ENCODE data around the gene OR5AU1. TPM values are rescaled to one million over a fixed set of nuclear protein-coding genes. Genes with fewer than 3 reads are reported as not detected.

OR5AU1 gene
- total RNA-seq, 4 donors from 2014 or later = not detected

DNA sequence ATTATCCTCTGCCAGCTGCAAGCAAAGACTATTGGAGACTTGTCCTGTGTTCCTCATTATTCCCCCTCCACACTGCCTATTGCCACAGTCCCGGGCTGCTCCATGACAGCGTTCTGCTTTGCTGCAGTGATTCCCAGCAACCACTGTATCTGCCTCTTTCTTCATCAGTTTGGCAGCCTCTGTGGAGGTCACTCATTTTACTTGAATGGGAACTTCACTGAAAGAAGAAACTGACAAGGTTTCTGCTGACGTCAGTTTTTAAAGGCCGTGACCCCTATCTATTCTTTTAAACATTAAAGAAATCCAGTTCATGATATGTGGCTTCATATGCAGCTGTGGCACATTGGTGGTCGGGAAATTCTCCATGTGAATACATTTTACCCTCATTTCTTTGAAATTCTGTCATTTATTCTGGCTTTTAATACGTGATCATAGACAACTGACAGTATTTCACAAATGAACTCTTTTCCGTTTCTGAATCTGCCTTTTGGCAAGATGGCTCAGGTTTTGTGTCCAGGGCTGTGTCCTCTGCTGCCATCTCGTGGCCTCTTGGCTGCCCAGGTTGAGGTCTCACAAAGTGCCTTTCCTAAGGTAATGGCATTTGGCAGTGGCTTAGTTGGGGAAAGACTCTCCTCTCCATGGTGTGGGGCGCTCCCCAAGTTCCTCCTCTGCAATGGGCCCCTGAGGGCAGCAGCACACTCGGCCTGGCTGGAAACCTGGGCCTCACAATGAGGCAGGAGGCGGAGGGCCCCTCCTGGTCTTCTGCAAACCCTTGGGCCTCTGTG lies 49.2 kb downstream of the OR5AU1 start:
- Histone ChIP-seq H3K36me3 (no peaks in the 10 kb centered on the region), H3K4me3 (peak overlapping the region; percentile 32 to 45 (median 36)), H3K27me3 (no peaks in the 10 kb centered on the region), H3K27ac (peak overlapping the region; percentile 97 to 99 (median 98)), H3K9me3 (no peaks in the 10 kb centered on the region), H3K4me1 (peaks cover 34% of the 10 kb centered on the region in 2 donors)
- ATAC-seq = peak in 1 of 2 donors; percentile 45
- no peak for TF ChIP-seq POLR2A (IDR thresholded peaks at IDR 0.05)
- TF ChIP-seq, protein P1, sequence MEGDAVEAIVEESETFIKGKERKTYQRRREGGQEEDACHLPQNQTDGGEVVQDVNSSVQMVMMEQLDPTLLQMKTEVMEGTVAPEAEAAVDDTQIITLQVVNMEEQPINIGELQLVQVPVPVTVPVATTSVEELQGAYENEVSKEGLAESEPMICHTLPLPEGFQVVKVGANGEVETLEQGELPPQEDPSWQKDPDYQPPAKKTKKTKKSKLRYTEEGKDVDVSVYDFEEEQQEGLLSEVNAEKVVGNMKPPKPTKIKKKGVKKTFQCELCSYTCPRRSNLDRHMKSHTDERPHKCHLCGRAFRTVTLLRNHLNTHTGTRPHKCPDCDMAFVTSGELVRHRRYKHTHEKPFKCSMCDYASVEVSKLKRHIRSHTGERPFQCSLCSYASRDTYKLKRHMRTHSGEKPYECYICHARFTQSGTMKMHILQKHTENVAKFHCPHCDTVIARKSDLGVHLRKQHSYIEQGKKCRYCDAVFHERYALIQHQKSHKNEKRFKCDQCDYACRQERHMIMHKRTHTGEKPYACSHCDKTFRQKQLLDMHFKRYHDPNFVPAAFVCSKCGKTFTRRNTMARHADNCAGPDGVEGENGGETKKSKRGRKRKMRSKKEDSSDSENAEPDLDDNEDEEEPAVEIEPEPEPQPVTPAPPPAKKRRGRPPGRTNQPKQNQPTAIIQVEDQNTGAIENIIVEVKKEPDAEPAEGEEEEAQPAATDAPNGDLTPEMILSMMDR (IDR thresholded peaks at IDR 0.05 in 4 of 5, conservative IDR thresholded peaks at IDR 0.05 in 1 of 5) = peak; percentile 79 to 95 (median 83)
- in situ Hi-C loops (cut with MboI; ENCODE audit: low sequenced_read_pairs in 4 of 4) (loop anchor here (5.0 to 25.0 kb wide), 5 partner anchors 39 to 419 kb away; partner anchors contain the start of genes ANG (in 2 of the 4) and RNASE4 (in 2 of the 4)), intact Hi-C loops (cut with DNase I; ENCODE audit: low total_unique reads) (loop anchor here (5.0 to 10.0 kb wide), 3 partner anchors 134 to 762 kb away; partner anchors contain the start of gene PARP2)
- peak; percentile 63 to 79 for DNase-seq

DNA sequence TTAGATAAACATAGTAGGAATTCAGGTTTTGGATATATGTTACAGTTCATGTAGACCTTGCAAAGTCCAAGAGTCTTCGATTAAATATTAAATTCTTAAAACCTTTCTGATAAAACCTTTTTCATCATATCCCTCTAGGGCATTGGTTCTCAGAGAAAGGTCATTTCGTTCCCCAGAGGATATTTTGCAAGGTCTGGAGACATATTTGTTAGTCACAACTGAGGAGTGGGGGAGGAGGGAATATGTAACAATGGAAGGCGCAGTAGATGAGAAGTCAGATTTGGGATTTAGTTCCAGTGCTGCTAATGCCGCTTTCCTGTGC lies 49.7 kb downstream of the OR5AU1 start:
- Histone ChIP-seq H3K4me3 (peak overlapping the region in 1 of 4 donors; percentile 37), H3K27ac (peak overlapping the region; percentile 97 to 99 (median 98)), H3K9me3 (no peaks in the 10 kb centered on the region), H3K27me3 (no peaks in the 10 kb centered on the region), H3K4me1 (peaks cover 34% of the 10 kb centered on the region in 2 donors), H3K36me3 (no peaks in the 10 kb centered on the region)
- in situ Hi-C loops (cut with MboI; ENCODE audit: low sequenced_read_pairs in 4 of 4) = loop anchor here (5.0 to 25.0 kb wide), 5 partner anchors 39 to 419 kb away; partner anchors contain the start of genes ANG (in 2 of the 4) and RNASE4 (in 2 of the 4)
- ATAC-seq (no peak), DNase-seq (no peak)
- intact Hi-C loops (cut with DNase I; ENCODE audit: low total_unique reads) = loop anchor here (5.0 to 10.0 kb wide), 3 partner anchors 134 to 761 kb away; partner anchors contain the start of gene PARP2
- TF ChIP-seq, protein P1 (IDR thresholded peaks at IDR 0.05 in 4 of 5, conservative IDR thresholded peaks at IDR 0.05 in 1 of 5) = no peak
- no peak for TF ChIP-seq POLR2A (IDR thresholded peaks at IDR 0.05)

DNA sequence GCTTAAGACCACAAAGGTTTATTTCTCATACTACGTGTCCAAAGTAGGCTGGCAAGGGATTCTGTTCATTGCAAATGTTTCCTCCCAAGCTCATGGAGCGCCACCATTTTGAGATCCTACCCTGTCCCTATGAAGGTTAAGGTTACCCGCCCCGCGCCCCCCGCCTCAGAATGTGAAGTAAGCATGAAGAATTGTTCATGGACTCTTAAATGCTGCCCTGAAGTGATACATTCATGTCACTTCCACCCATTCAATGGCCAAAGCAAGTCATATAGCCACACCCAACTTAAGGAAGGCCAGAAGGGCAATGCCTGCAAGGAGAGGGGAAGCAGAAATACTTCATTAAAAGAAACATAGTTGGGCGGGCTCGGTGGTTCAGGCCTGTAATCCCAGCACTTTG lies 50.8 kb downstream of the OR5AU1 start:
- in situ Hi-C loops (cut with MboI; ENCODE audit: low sequenced_read_pairs in 4 of 4) (loop anchor here (5.0 to 25.0 kb wide), 5 partner anchors 38 to 418 kb away; partner anchors contain the start of genes ANG (in 2 of the 4) and RNASE4 (in 2 of the 4)), intact Hi-C loops (cut with DNase I; ENCODE audit: low total_unique reads) (loop anchor here (2.0 to 10.0 kb wide), 4 partner anchors 133 to 760 kb away; partner anchors contain the start of genes HNRNPC and PARP2)
- DNase-seq (no peak), ATAC-seq (no peak)
- Histone ChIP-seq H3K4me3 (no peak overlapping the region), H3K27ac (peak overlapping the region; percentile 97 to 99 (median 98)), H3K4me1 (peaks cover 34% of the 10 kb centered on the region in 2 donors), H3K27me3 (no peaks in the 10 kb centered on the region), H3K36me3 (no peaks in the 10 kb centered on the region), H3K9me3 (no peaks in the 10 kb centered on the region)
- TF ChIP-seq, protein P1 (IDR thresholded peaks at IDR 0.05 in 4 of 5, conservative IDR thresholded peaks at IDR 0.05 in 1 of 5) = no peak
- no peak for TF ChIP-seq POLR2A (IDR thresholded peaks at IDR 0.05)

Other genes starting within 250 kb of the OR5AU1 start
- 1 to 10 TPM in 1 of 4 donors, under 1 TPM in 2, not detected in 1; 0.82 to 1.6 (median 0.91) TPM for gene RNASE2, start 200.6 kb downstream of the OR5AU1 start, total RNA-seq
- gene METTL17, start 166.1 kb downstream of the OR5AU1 start, total RNA-seq = 10 to 100 TPM; 33.9 to 69.5 (median 50.8) TPM
- gene SLC39A2, start 156.8 kb downstream of the OR5AU1 start, total RNA-seq = not detected
- gene NDRG2, start 131.0 kb downstream of the OR5AU1 start, total RNA-seq = 1,000 to 10,000 TPM in 3 of 4 donors, 100 to 1,000 TPM in 1; 759 to 2,790 (median 1,841) TPM
- 1 to 10 TPM in 2 of 4 donors, under 1 TPM in 2; 0.22 to 2.3 (median 1.1) TPM for gene TPPP2, start 125.8 kb downstream of the OR5AU1 start, total RNA-seq
- not detected for gene RNASE13, start 121.3 kb downstream of the OR5AU1 start, total RNA-seq
- gene RNASE7, start 113.7 kb downstream of the OR5AU1 start, total RNA-seq = under 1 TPM in 1 of 4 donors, not detected in 3; 0.55 TPM
- gene RNASE8, start 98.2 kb downstream of the OR5AU1 start, total RNA-seq = not detected
- gene ARHGEF40, start 85.8 kb downstream of the OR5AU1 start, total RNA-seq = 10 to 100 TPM; 10.4 to 15.7 (median 12.9) TPM
- gene ZNF219, start 57.4 kb downstream of the OR5AU1 start, total RNA-seq = 10 to 100 TPM; 25.9 to 48.9 (median 43.9) TPM
- under 1 TPM in 2 of 4 donors, not detected in 2; 0.19 to 0.35 TPM for gene TMEM253, start 55.0 kb downstream of the OR5AU1 start, total RNA-seq
- 100 to 1,000 TPM; 281 to 357 (median 318) TPM for gene HNRNPC, start 113.4 kb upstream of the OR5AU1 start, total RNA-seq
- gene RPGRIP1, start 124.0 kb upstream of the OR5AU1 start, total RNA-seq = not detected
- 10 to 100 TPM; 27.2 to 33.5 (median 30.8) TPM for gene SUPT16H, start 228.0 kb upstream of the OR5AU1 start, total RNA-seq

All from gastrocnemius medialis (tissue), 4 donors.